ENCODE measurements around the gene CCDC60. TPM values are rescaled to one million over a fixed set of nuclear protein-coding genes. Genes with fewer than 3 reads are reported as not detected.

Gene CCDC60
- total RNA-seq, 1 experiment from 2014 or later: not detected

- CTCF ChIA-PET: no interaction called here
- no peak for DNase-seq
- intact Hi-C loops (cut with micrococcal nuclease; ENCODE audit: unreplicated experiment): loop anchor here (5.0 kb wide), 1 partner anchor 46 kb away; no protein-coding TSS in a partner anchor
- no peak overlapping the region for H3K4me3 Mint-ChIP-seq (ENCODE audit: low read depth, unreplicated experiment)
- H3K9me3 Mint-ChIP-seq (ENCODE audit: low read depth, unreplicated experiment): no peaks in the 10 kb centered on the region
- no peaks in the 10 kb centered on the region for H3K4me1 Mint-ChIP-seq (ENCODE audit: low read depth, unreplicated experiment)
- H3K27me3 Mint-ChIP-seq (ENCODE audit: unreplicated experiment): peaks cover 64% of the 10 kb centered on the region
- H3K27ac Mint-ChIP-seq (ENCODE audit: unreplicated experiment): no peak overlapping the region
- no peaks in the 10 kb centered on the region for H3K36me3 Mint-ChIP-seq (ENCODE audit: insufficient read depth, unreplicated experiment)
- BruUV-seq (replicated peaks): no TSS peak
- TF ChIP-seq CTCF (IDR thresholded peaks at IDR 0.05; ENCODE audit: unreplicated experiment): no peak
Measured at GRCh38 chr12:119501052-119501451, 166.5 kb downstream of the CCDC60 start.

DNA sequence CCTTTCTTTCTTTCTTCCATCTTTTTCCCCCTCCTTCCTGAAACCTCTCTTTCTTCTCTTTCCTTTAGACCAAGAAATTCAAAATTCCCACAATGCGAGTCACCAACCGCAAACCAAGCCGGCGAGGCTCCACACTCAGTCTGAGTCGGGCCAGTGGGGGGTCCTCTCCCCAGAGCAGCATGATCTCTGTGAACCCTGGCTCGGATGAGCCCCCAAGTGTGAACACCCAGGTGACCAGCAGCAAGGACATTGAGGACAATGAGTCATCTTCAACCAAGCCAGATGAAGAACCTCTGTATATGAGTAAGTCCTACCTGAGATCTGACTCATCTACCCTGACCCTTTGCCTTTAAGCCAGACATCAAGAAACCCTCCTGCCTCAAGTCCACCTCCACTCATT lies 170.5 kb downstream of the CCDC60 start:
- intact Hi-C loops (cut with micrococcal nuclease; ENCODE audit: unreplicated experiment): no loop called here
- H3K4me1 Mint-ChIP-seq (ENCODE audit: low read depth, unreplicated experiment): no peaks in the 10 kb centered on the region
- no peak for DNase-seq
- BruUV-seq (replicated peaks): no TSS peak
- H3K36me3 Mint-ChIP-seq (ENCODE audit: insufficient read depth, unreplicated experiment): no peaks in the 10 kb centered on the region
- CTCF ChIA-PET: no interaction called here
- no peak overlapping the region for H3K4me3 Mint-ChIP-seq (ENCODE audit: low read depth, unreplicated experiment)
- H3K9me3 Mint-ChIP-seq (ENCODE audit: low read depth, unreplicated experiment): no peaks in the 10 kb centered on the region
- H3K27me3 Mint-ChIP-seq (ENCODE audit: unreplicated experiment): peaks cover 43% of the 10 kb centered on the region
- no peak for TF ChIP-seq CTCF (IDR thresholded peaks at IDR 0.05; ENCODE audit: unreplicated experiment)
- no peak overlapping the region for H3K27ac Mint-ChIP-seq (ENCODE audit: unreplicated experiment)

- no peaks in the 10 kb centered on the region for H3K4me1 Mint-ChIP-seq (ENCODE audit: low read depth, unreplicated experiment)
- no peak overlapping the region for H3K4me3 Mint-ChIP-seq (ENCODE audit: low read depth, unreplicated experiment)
- intact Hi-C loops (cut with micrococcal nuclease; ENCODE audit: unreplicated experiment): no loop called here
- DNase-seq: peak; percentile 11
- H3K27ac Mint-ChIP-seq (ENCODE audit: unreplicated experiment): no peak overlapping the region
- no peak for TF ChIP-seq CTCF (IDR thresholded peaks at IDR 0.05; ENCODE audit: unreplicated experiment)
- H3K9me3 Mint-ChIP-seq (ENCODE audit: low read depth, unreplicated experiment): peaks cover 2% of the 10 kb centered on the region
- peaks cover 46% of the 10 kb centered on the region for H3K27me3 Mint-ChIP-seq (ENCODE audit: unreplicated experiment)
- H3K36me3 Mint-ChIP-seq (ENCODE audit: insufficient read depth, unreplicated experiment): no peaks in the 10 kb centered on the region
- no TSS peak for BruUV-seq (replicated peaks)
- CTCF ChIA-PET: no interaction called here
Measured at GRCh38 chr12:119512772-119513497, 178.4 kb downstream of the CCDC60 start.

DNA sequence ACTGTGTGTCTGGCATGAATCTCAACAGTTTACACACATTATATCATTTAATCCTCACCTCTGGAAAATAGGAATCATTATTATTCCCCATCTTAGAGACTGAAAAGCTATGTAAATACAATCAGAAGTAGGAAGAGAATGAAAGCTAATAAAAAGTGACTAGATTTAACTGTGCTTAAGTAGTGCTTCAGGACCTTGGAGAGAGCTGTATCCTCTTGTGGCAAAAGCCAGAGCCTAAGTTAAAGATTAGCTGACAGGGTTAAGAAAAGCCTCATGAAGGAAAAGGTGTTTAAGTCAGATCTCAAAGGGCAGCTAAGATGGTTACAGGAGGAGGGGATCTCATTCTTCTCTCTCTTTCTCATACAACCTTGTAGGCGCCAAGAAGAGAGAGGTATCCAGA lies 193.7 kb downstream of the CCDC60 start:
- DNase-seq: no peak
- H3K27me3 Mint-ChIP-seq (ENCODE audit: unreplicated experiment): peaks cover 62% of the 10 kb centered on the region
- no TSS peak for BruUV-seq (replicated peaks)
- no peak overlapping the region for H3K27ac Mint-ChIP-seq (ENCODE audit: unreplicated experiment)
- CTCF ChIA-PET: no interaction called here
- no peaks in the 10 kb centered on the region for H3K9me3 Mint-ChIP-seq (ENCODE audit: low read depth, unreplicated experiment)
- H3K4me1 Mint-ChIP-seq (ENCODE audit: low read depth, unreplicated experiment): no peaks in the 10 kb centered on the region
- no peak for TF ChIP-seq CTCF (IDR thresholded peaks at IDR 0.05; ENCODE audit: unreplicated experiment)
- no peak overlapping the region for H3K4me3 Mint-ChIP-seq (ENCODE audit: low read depth, unreplicated experiment)
- H3K36me3 Mint-ChIP-seq (ENCODE audit: insufficient read depth, unreplicated experiment): no peaks in the 10 kb centered on the region
- intact Hi-C loops (cut with micrococcal nuclease; ENCODE audit: unreplicated experiment): no loop called here

All from Calu3 (cell line).